Stimulated activated CD4-positive, alpha-beta T cell treated with anti-CD3 and anti-CD28 coated beads, Interleukin-1b, Interleukin-23, amount 100 ng/mL, for 4 hours (primary cell): ENCODE measurements around the gene FAR2.
"Not testable (repeated sequence)": the region's sequence is repeated elsewhere in the genome, so short reads cannot be mapped to it uniquely, and the experiment has no call there.

Experiments used
- DNase-seq, 2 donors: peaks; one replicate each; pipeline ENCODE4 v3.0.0-alpha.2; 2020; ENCODE audit warnings: low read depth in 2 of 2

The FAR2 gene

GRCh38 chr12:29320295-29321085, 171.4 kb downstream of the FAR2 start:
- DNase-seq, result no peak

- no peak for DNase-seq
These were observed 173.1 kb downstream of the FAR2 start for GRCh38 chr12:29322157-29322556.

- DNase-seq, result no peak
These were observed 180.3 kb downstream of the FAR2 start for GRCh38 chr12:29329411-29329810.

- DNase-seq, result no peak
These were observed 184.1 kb downstream of the FAR2 start for GRCh38 chr12:29333178-29333577.

- DNase-seq, result no peak
These were observed 185.9 kb downstream of the FAR2 start for GRCh38 chr12:29334937-29335336.

- no peak for DNase-seq
These were observed 188.2 kb downstream of the FAR2 start for GRCh38 chr12:29337325-29337724.

GRCh38 chr12:29343022-29343799, 194.1 kb downstream of the FAR2 start:
- no peak for DNase-seq

- no peak for DNase-seq
These were observed 197.8 kb downstream of the FAR2 start for GRCh38 chr12:29346769-29347421.

GRCh38 chr12:29350080-29350479, 201.0 kb downstream of the FAR2 start:
- no peak for DNase-seq

- DNase-seq, result no peak
These were observed 205.9 kb downstream of the FAR2 start for GRCh38 chr12:29354954-29355353.

- DNase-seq, result no peak
These were observed 216.0 kb downstream of the FAR2 start for GRCh38 chr12:29365091-29365490.

- no peak for DNase-seq
These were observed 224.9 kb downstream of the FAR2 start for GRCh38 chr12:29374012-29374411.

- DNase-seq, result no peak
These were observed 225.8 kb downstream of the FAR2 start for GRCh38 chr12:29374913-29375312.

GRCh38 chr12:29376118-29376517, 227.0 kb downstream of the FAR2 start:
- no peak for DNase-seq

- DNase-seq, result peak; percentile 72 to 85
These were observed 231.8 kb downstream of the FAR2 start, which contains the start of gene ERGIC2 for GRCh38 chr12:29380536-29381523. Gene ERGIC2 (minus strand): TSS chr12:29381172. CDS start chr12:29371633, 9,539 bp downstream.

- DNase-seq, result no peak
These were observed 233.2 kb downstream of the FAR2 start for GRCh38 chr12:29382251-29382650.

GRCh38 chr12:29385194-29385593, 236.1 kb downstream of the FAR2 start:
- not testable (repeated sequence) for DNase-seq
